ENCODE measurements around the gene PF4V1. TPM values are rescaled to one million over a fixed set of nuclear protein-coding genes. Genes with fewer than 3 reads are reported as not detected.
"Not testable (repeated sequence)": the region's sequence is repeated elsewhere in the genome, so short reads cannot be mapped to it uniquely, and the experiment has no call there.

The PF4V1 gene
- total RNA-seq, 2 experiments from 2014 or later = not detected

- CTCF ChIA-PET = no interaction called here
- Mint-ChIP-seq H3K9me3 (ENCODE audit: insufficient read depth) (no peaks in the 10 kb centered on the region), H3K4me1 (ENCODE audit: low read depth) (no peaks in the 10 kb centered on the region), H3K27ac (no peak overlapping the region), H3K27me3 (ENCODE audit: low read depth) (peaks cover 4% of the 10 kb centered on the region), H3K36me3 (ENCODE audit: low read depth) (no peaks in the 10 kb centered on the region), H3K4me3 (no peak overlapping the region)
- no peak for ATAC-seq
- POLR2A ChIA-PET = no interaction called here
- no peak for DNase-seq
These were observed 30.2 kb downstream of the PF4V1 start for GRCh38 chr4:73883306-73883705.

GRCh38 chr4:73885574-73886267 lies 32.6 kb downstream of the PF4V1 start:
- DNase-seq (no peak), ATAC-seq (no peak)
- H3K27me3 Mint-ChIP-seq (ENCODE audit: low read depth) = peaks cover 7% of the 10 kb centered on the region
- no peak overlapping the region for H3K4me3 Mint-ChIP-seq
- H3K4me1 Mint-ChIP-seq (ENCODE audit: low read depth) = no peaks in the 10 kb centered on the region
- ChIA-PET CTCF (no interaction called here), POLR2A (no interaction called here)
- no peaks in the 10 kb centered on the region for H3K36me3 Mint-ChIP-seq (ENCODE audit: low read depth)
- H3K27ac Mint-ChIP-seq = no peak overlapping the region
- no peaks in the 10 kb centered on the region for H3K9me3 Mint-ChIP-seq (ENCODE audit: insufficient read depth)

- no peaks in the 10 kb centered on the region for H3K4me1 Mint-ChIP-seq (ENCODE audit: low read depth)
- H3K9me3 Mint-ChIP-seq (ENCODE audit: insufficient read depth) = no peaks in the 10 kb centered on the region
- CTCF ChIA-PET = no interaction called here
- POLR2A ChIA-PET = no interaction called here
- H3K27ac Mint-ChIP-seq = no peak overlapping the region
- no peaks in the 10 kb centered on the region for H3K36me3 Mint-ChIP-seq (ENCODE audit: low read depth)
- H3K4me3 Mint-ChIP-seq = no peak overlapping the region
- peaks cover 5% of the 10 kb centered on the region for H3K27me3 Mint-ChIP-seq (ENCODE audit: low read depth)
- DNase-seq (no peak), ATAC-seq (no peak)
These were observed 38.2 kb downstream of the PF4V1 start for GRCh38 chr4:73891326-73891725.

GRCh38 chr4:73891739-73892405 lies 38.8 kb downstream of the PF4V1 start:
- peaks cover 3% of the 10 kb centered on the region for H3K27me3 Mint-ChIP-seq (ENCODE audit: low read depth)
- H3K4me3 Mint-ChIP-seq = no peak overlapping the region
- no peaks in the 10 kb centered on the region for H3K4me1 Mint-ChIP-seq (ENCODE audit: low read depth)
- CTCF ChIA-PET = no interaction called here
- DNase-seq = no peak
- H3K36me3 Mint-ChIP-seq (ENCODE audit: low read depth) = no peaks in the 10 kb centered on the region
- no peaks in the 10 kb centered on the region for H3K9me3 Mint-ChIP-seq (ENCODE audit: insufficient read depth)
- no peak for ATAC-seq
- POLR2A ChIA-PET = no interaction called here
- no peak overlapping the region for H3K27ac Mint-ChIP-seq

- H3K27me3 Mint-ChIP-seq (ENCODE audit: low read depth) = peaks cover 3% of the 10 kb centered on the region
- H3K27ac Mint-ChIP-seq = no peak overlapping the region
- no peak overlapping the region for H3K4me3 Mint-ChIP-seq
- no peaks in the 10 kb centered on the region for H3K4me1 Mint-ChIP-seq (ENCODE audit: low read depth)
- DNase-seq (no peak), ATAC-seq (no peak)
- no peaks in the 10 kb centered on the region for H3K36me3 Mint-ChIP-seq (ENCODE audit: low read depth)
- CTCF ChIA-PET = no interaction called here
- no peaks in the 10 kb centered on the region for H3K9me3 Mint-ChIP-seq (ENCODE audit: insufficient read depth)
- POLR2A ChIA-PET = no interaction called here
These were observed 39.9 kb downstream of the PF4V1 start for GRCh38 chr4:73892966-73893365.

- no peak overlapping the region for H3K27ac Mint-ChIP-seq
- DNase-seq = no peak
- CTCF ChIA-PET = no interaction called here
- POLR2A ChIA-PET = no interaction called here
- ATAC-seq = no peak
- peaks cover 3% of the 10 kb centered on the region for H3K27me3 Mint-ChIP-seq (ENCODE audit: low read depth)
- no peaks in the 10 kb centered on the region for H3K36me3 Mint-ChIP-seq (ENCODE audit: low read depth)
- no peak overlapping the region for H3K4me3 Mint-ChIP-seq
- H3K9me3 Mint-ChIP-seq (ENCODE audit: insufficient read depth) = no peaks in the 10 kb centered on the region
- H3K4me1 Mint-ChIP-seq (ENCODE audit: low read depth) = no peaks in the 10 kb centered on the region
These were observed 40.9 kb downstream of the PF4V1 start for GRCh38 chr4:73894001-73894400.

GRCh38 chr4:73895201-73896175 lies 42.4 kb downstream of the PF4V1 start:
- ChIA-PET CTCF (no interaction called here), POLR2A (no interaction called here)
- Mint-ChIP-seq H3K27me3 (ENCODE audit: low read depth) (no peaks in the 10 kb centered on the region), H3K4me3 (no peak overlapping the region), H3K27ac (no peak overlapping the region), H3K9me3 (ENCODE audit: insufficient read depth) (no peaks in the 10 kb centered on the region), H3K36me3 (ENCODE audit: low read depth) (no peaks in the 10 kb centered on the region), H3K4me1 (ENCODE audit: low read depth) (no peaks in the 10 kb centered on the region)
- DNase-seq = no peak
- ATAC-seq = no peak

GRCh38 chr4:73896416-73896815 lies 43.3 kb downstream of the PF4V1 start:
- Mint-ChIP-seq H3K36me3 (ENCODE audit: low read depth) (no peaks in the 10 kb centered on the region), H3K27ac (no peak overlapping the region), H3K4me3 (no peak overlapping the region), H3K4me1 (ENCODE audit: low read depth) (no peaks in the 10 kb centered on the region), H3K9me3 (ENCODE audit: insufficient read depth) (no peaks in the 10 kb centered on the region), H3K27me3 (ENCODE audit: low read depth) (no peaks in the 10 kb centered on the region)
- DNase-seq = no peak
- no peak for ATAC-seq
- ChIA-PET POLR2A (no interaction called here), CTCF (no interaction called here)

GRCh38 chr4:73897380-73898136 lies 44.5 kb downstream of the PF4V1 start:
- Mint-ChIP-seq H3K27me3 (ENCODE audit: low read depth) (no peaks in the 10 kb centered on the region), H3K4me3 (no peak overlapping the region), H3K9me3 (ENCODE audit: insufficient read depth) (no peaks in the 10 kb centered on the region), H3K4me1 (ENCODE audit: low read depth) (no peaks in the 10 kb centered on the region), H3K36me3 (ENCODE audit: low read depth) (no peaks in the 10 kb centered on the region), H3K27ac (no peak overlapping the region)
- DNase-seq (no peak), ATAC-seq (no peak)
- ChIA-PET POLR2A (no interaction called here), CTCF (no interaction called here)

- H3K4me1 Mint-ChIP-seq (ENCODE audit: low read depth); H3K27me3 Mint-ChIP-seq (ENCODE audit: low read depth); H3K9me3 Mint-ChIP-seq (ENCODE audit: insufficient read depth); ATAC-seq; DNase-seq; H3K4me3 Mint-ChIP-seq; H3K27ac Mint-ChIP-seq; POLR2A ChIA-PET; H3K36me3 Mint-ChIP-seq (ENCODE audit: low read depth); CTCF ChIA-PET: not testable (repeated sequence)
These were observed 46.2 kb downstream of the PF4V1 start for GRCh38 chr4:73899338-73899737.

- no peak for ATAC-seq
- H3K9me3 Mint-ChIP-seq (ENCODE audit: insufficient read depth) = no peaks in the 10 kb centered on the region
- no peaks in the 10 kb centered on the region for H3K36me3 Mint-ChIP-seq (ENCODE audit: low read depth)
- no peaks in the 10 kb centered on the region for H3K4me1 Mint-ChIP-seq (ENCODE audit: low read depth)
- ChIA-PET CTCF (no interaction called here), POLR2A (no interaction called here)
- H3K4me3 Mint-ChIP-seq = no peak overlapping the region
- no peak overlapping the region for H3K27ac Mint-ChIP-seq
- H3K27me3 Mint-ChIP-seq (ENCODE audit: low read depth) = no peaks in the 10 kb centered on the region
- no peak for DNase-seq
These were observed 47.9 kb downstream of the PF4V1 start for GRCh38 chr4:73901031-73901430.

Measured in activated CD8-positive, alpha-beta T cell treated with anti-CD3 and anti-CD28 coated beads, Interleukin-2, amount 10 ng/mL, durations not matched to agents 7 days and 5 days (primary cell).